Suprapubic skin (tissue), 3 donors: ENCODE results near the gene SLC45A3.

ENCODE experiments used
- CTCF ChIP-seq, 2 donors: fragments of 200-600 bp in 1 of 2; fragments of 450-650 bp in 1 of 2; sonication (generic) in 1 of 2; IDR thresholded peaks; one replicate each; pipeline ENCODE4 v1.5.1; 2016 to 2019; ENCODE audit warnings: antibody characterized with exemption in 2 of 2, mild to moderate bottlenecking in 1 of 2, moderate library complexity in 1 of 2
- POLR2A ChIP-seq, 2 donors: fragments of 450-650 bp; IDR thresholded peaks; one replicate each; pipeline ENCODE4 v1.6.1; 2017; ENCODE audit warnings: antibody characterized with exemption in 2 of 2, mild to moderate bottlenecking in 2 of 2, moderate library complexity in 2 of 2

- TF ChIP-seq POLR2A (IDR thresholded peaks at IDR 0.05) (no peak), CTCF (IDR thresholded peaks at IDR 0.05) (no peak)
Measured at GRCh38 chr1:205693421-205693991, 13.2 kb upstream of the SLC45A3 start.
